Caco-2 (cell line): ENCODE results near the gene SMCO3. TPM values are rescaled to one million over a fixed set of nuclear protein-coding genes. Genes with fewer than 3 reads are reported as not detected.

ENCODE experiments used
- BruUV-seq: library from RNA; stranded (reverse); fragments of 400-500 nt; replicated peaks from 2 replicates; lab custom pipeline; 2021; lab: Mats Ljungman, UMichigan
- CTCF ChIA-PET: fragments of 300-600 bp; sonication (Branson Sonifier 250); formaldehyde crosslinking; loops from one replicate; lab custom pipeline; 2022; ENCODE audit warnings: antibody characterized with exemption; lab: Charles Lee
- POLR2A ChIA-PET: fragments of 300-600 bp; sonication (Branson Sonifier 250); formaldehyde crosslinking; loops from one replicate; lab custom pipeline; 2022; ENCODE audit warnings: antibody characterized with exemption; lab: Charles Lee
- DNase-seq, 2 experiments: peaks; one replicate each; pipeline versions ENCODE4 v3.0.0 to v3.0.0-alpha.2; 2020 to 2022
- H3K27me3 ChIP-seq: replicated peaks from 2 replicates; pipeline ENCODE4 v1.6.0; 2011; ENCODE audit warnings: low read length; ENCODE audit not compliant: control insufficient read depth, insufficient read depth
- H3K36me3 ChIP-seq: 2 replicates; pipeline ENCODE4 v1.5.1; 2011; ENCODE audit warnings: low read length; ENCODE audit not compliant: control insufficient read depth, insufficient read depth
- H3K4me1 ChIP-seq: fragments of 250-450 bp; sonication (Bioruptor Pico); 2 replicates; pipeline ENCODE4 v1.5.1; 2020; ENCODE audit warnings: mild to moderate bottlenecking
- H3K4me3 ChIP-seq: 2 replicates; pipeline ENCODE4 v1.5.1; 2011; ENCODE audit warnings: low read depth, mild to moderate bottlenecking, control low read depth, low read length
- H3K9me3 ChIP-seq: fragments of 250-450 bp; sonication (Bioruptor Pico); 2 replicates; pipeline ENCODE4 v1.5.1; 2020; ENCODE audit warnings: mild to moderate bottlenecking, moderate library complexity
- H3K27ac Mint-ChIP-seq: one replicate; pipeline ENCODE4 v1.8.0; 2022; ENCODE audit warnings: mixed read lengths; ENCODE audit not compliant: unreplicated experiment
- H3K27me3 Mint-ChIP-seq: one replicate; pipeline ENCODE4 v1.8.0; 2022; ENCODE audit warnings: mixed read lengths; ENCODE audit not compliant: insufficient read depth, unreplicated experiment
- H3K36me3 Mint-ChIP-seq: one replicate; pipeline ENCODE4 v1.8.0; 2022; ENCODE audit warnings: mild to moderate bottlenecking, mixed read lengths; ENCODE audit not compliant: insufficient read depth, unreplicated experiment
- H3K4me1 Mint-ChIP-seq: one replicate; pipeline ENCODE4 v1.8.0; 2022; ENCODE audit warnings: low read depth, mixed read lengths; ENCODE audit not compliant: unreplicated experiment
- H3K4me3 Mint-ChIP-seq: one replicate; pipeline ENCODE4 v1.8.0; 2022; ENCODE audit warnings: mild to moderate bottlenecking, moderate library complexity, mixed read lengths; ENCODE audit not compliant: unreplicated experiment
- H3K9me3 Mint-ChIP-seq: one replicate; pipeline ENCODE4 v1.8.0; 2022; ENCODE audit warnings: mixed read lengths; ENCODE audit not compliant: unreplicated experiment
- intact Hi-C: fragments of 100-400 bp; cut with micrococcal nuclease; formaldehyde crosslinking; loops from one replicate; pipeline ENCODE4 v1.10.0; 2022; ENCODE audit not compliant: unreplicated experiment
- total RNA-seq: library from RNA; stranded (reverse); gene quantifications from 2 replicates; pipeline ENCODE4 v1.2.3, GENCODE V29; 2022
- TF ChIP-seq, protein P1 (sequence below), 2 experiments: fragments of 200-600 bp in 1 of 2; IDR thresholded peaks; 1 replicate in 1 of 2; 2 replicates in 1 of 2; pipeline versions ENCODE4 v1.5.1 to v1.8.0; 2011 to 2022; ENCODE audit warnings: antibody characterized with exemption in 1 of 2, control low read depth in 1 of 2, inconsistent platforms in 1 of 2, low read depth in 1 of 2, low read length in 1 of 2, mild to moderate bottlenecking in 1 of 2, moderate library complexity in 1 of 2; ENCODE audit not compliant: insufficient read depth in 1 of 2, severe bottlenecking in 1 of 2, unreplicated experiment in 1 of 2

The SMCO3 gene
- total RNA-seq, 1 experiment from 2014 or later, result not detected

DNA sequence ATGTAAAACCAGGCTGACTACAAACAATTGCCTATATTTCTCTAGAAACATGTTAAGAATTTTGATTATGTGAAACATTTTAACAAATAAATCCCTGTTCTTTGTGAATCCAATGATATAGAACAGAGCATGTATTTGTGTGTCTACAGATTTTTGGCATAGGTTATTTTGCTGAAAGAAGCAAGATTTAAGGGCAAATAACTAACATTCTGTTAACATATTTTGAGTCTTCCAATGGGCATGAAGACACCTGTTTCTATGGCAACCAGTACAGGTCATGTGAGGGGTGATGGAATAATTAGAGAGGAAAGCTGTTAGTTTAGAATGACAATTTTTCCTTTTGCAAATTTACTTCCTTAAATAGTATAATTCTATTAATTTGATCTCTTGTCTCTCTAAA lies 20.5 kb upstream of the SMCO3 start:
- CTCF ChIA-PET, result no interaction called here
- TF ChIP-seq, protein P1, sequence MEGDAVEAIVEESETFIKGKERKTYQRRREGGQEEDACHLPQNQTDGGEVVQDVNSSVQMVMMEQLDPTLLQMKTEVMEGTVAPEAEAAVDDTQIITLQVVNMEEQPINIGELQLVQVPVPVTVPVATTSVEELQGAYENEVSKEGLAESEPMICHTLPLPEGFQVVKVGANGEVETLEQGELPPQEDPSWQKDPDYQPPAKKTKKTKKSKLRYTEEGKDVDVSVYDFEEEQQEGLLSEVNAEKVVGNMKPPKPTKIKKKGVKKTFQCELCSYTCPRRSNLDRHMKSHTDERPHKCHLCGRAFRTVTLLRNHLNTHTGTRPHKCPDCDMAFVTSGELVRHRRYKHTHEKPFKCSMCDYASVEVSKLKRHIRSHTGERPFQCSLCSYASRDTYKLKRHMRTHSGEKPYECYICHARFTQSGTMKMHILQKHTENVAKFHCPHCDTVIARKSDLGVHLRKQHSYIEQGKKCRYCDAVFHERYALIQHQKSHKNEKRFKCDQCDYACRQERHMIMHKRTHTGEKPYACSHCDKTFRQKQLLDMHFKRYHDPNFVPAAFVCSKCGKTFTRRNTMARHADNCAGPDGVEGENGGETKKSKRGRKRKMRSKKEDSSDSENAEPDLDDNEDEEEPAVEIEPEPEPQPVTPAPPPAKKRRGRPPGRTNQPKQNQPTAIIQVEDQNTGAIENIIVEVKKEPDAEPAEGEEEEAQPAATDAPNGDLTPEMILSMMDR (IDR thresholded peaks at IDR 0.05; ENCODE audit: insufficient read depth in 1 of 2, low read depth in 1 of 2, low read length in 1 of 2, severe bottlenecking in 1 of 2, unreplicated experiment in 1 of 2), result no peak
- intact Hi-C loops, result no loop called here
- POLR2A ChIA-PET, result interaction anchor here (0.5 kb wide), 1 partner anchor 53 kb away, joined by 3 read pairs; no protein-coding TSS in a partner anchor
- no TSS peak for BruUV-seq
- Mint-ChIP-seq H3K36me3 (no peaks in the 10 kb centered on the region), H3K4me3 (no peak overlapping the region), H3K9me3 (peaks cover 21% of the 10 kb centered on the region), H3K4me1 (peaks cover 5% of the 10 kb centered on the region), H3K27me3 (peaks cover 5% of the 10 kb centered on the region), H3K27ac (no peak overlapping the region)
- Histone ChIP-seq H3K27me3 (no peaks in the 10 kb centered on the region), H3K4me3 (no peak overlapping the region), H3K36me3 (no peaks in the 10 kb centered on the region), H3K9me3 (no peaks in the 10 kb centered on the region), H3K4me1 (peaks cover 20% of the 10 kb centered on the region)
- DNase-seq, result no peak

DNA sequence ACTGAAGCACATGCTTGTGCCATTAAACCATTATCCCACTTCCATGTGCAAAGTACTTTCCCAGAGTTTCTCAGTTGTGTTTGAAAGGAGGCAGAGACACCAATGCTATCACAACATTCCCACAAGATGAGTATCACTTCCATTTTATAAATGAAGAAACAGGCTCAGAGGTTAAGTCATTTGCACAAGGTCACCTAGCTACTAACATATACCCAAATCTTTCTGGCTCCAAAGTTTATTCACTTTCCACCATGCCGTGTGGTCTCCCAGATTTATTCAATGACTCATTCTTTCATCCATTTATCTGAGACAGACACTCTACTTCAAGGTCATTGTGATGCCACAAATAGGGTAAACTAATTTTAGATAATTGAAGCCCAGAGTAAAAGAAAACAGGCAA lies 20.0 kb upstream of the SMCO3 start:
- ChIA-PET POLR2A (no interaction called here), CTCF (no interaction called here)

GRCh38 chr12:14833336-14833735 lies 19.4 kb upstream of the SMCO3 start:
- H3K27ac Mint-ChIP-seq, result no peak overlapping the region
- intact Hi-C loops, result no loop called here
- no peak for DNase-seq
- peaks cover 5% of the 10 kb centered on the region for H3K27me3 Mint-ChIP-seq
- ChIA-PET POLR2A (no interaction called here), CTCF (interaction anchor here (0.6 kb wide), 1 partner anchor 118 kb away, joined by 3 read pairs; no protein-coding TSS in a partner anchor)
- Histone ChIP-seq H3K4me3 (no peak overlapping the region), H3K4me1 (peaks cover 20% of the 10 kb centered on the region), H3K36me3 (no peaks in the 10 kb centered on the region), H3K9me3 (no peaks in the 10 kb centered on the region), H3K27me3 (no peaks in the 10 kb centered on the region)
- BruUV-seq, result no TSS peak
- H3K9me3 Mint-ChIP-seq, result peaks cover 12% of the 10 kb centered on the region
- H3K4me1 Mint-ChIP-seq, result peaks cover 5% of the 10 kb centered on the region
- no peak overlapping the region for H3K4me3 Mint-ChIP-seq
- TF ChIP-seq, protein P1 (IDR thresholded peaks at IDR 0.05; ENCODE audit: insufficient read depth in 1 of 2, low read depth in 1 of 2, low read length in 1 of 2, severe bottlenecking in 1 of 2, unreplicated experiment in 1 of 2), result no peak
- no peaks in the 10 kb centered on the region for H3K36me3 Mint-ChIP-seq

More for the DNA sequence above, 20.0 kb upstream of the SMCO3 start:
- BruUV-seq, result no TSS peak
- no peak overlapping the region for H3K4me3 ChIP-seq
- Mint-ChIP-seq H3K36me3 (no peaks in the 10 kb centered on the region), H3K4me3 (no peak overlapping the region), H3K27me3 (peaks cover 5% of the 10 kb centered on the region), H3K9me3 (peaks cover 15% of the 10 kb centered on the region), H3K27ac (no peak overlapping the region), H3K4me1 (peaks cover 5% of the 10 kb centered on the region)
- peaks cover 20% of the 10 kb centered on the region for H3K4me1 ChIP-seq
- intact Hi-C loops, result no loop called here
- TF ChIP-seq, protein P1 (IDR thresholded peaks at IDR 0.05; ENCODE audit: insufficient read depth in 1 of 2, low read depth in 1 of 2, low read length in 1 of 2, severe bottlenecking in 1 of 2, unreplicated experiment in 1 of 2), result no peak
- DNase-seq, result no peak
- H3K27me3 ChIP-seq, result no peaks in the 10 kb centered on the region
- no peaks in the 10 kb centered on the region for H3K36me3 ChIP-seq
- H3K9me3 ChIP-seq, result no peaks in the 10 kb centered on the region
